ENCODE data around the gene PHLPP1.

DNA sequence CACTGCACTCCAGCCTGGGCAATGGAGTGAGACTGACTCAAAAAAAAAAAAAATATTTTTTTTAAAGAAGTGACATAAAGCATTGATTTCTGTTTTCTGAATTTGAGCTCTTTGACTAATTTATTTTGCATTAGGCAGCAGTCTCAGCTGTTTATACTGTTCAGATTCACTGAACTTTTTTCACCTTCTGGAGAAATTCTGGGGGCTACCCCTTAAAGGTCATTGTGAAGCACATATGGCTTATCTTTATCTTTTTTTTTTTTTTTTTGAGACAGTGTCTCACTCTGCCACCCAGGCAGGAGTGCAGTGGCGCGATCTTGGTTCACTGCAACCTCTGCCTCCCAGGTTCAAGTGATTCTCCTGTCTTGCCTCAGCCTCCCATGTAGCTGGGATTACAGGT, 12.9 kb downstream of the PHLPP1 start:
- TF ChIP-seq PCBP1 (IDR thresholded peaks at IDR 0.05; ENCODE audit: low read depth, low read length, poor library complexity, severe bottlenecking) (no peak), POLR2AphosphoS5 (IDR thresholded peaks at IDR 0.05; ENCODE audit: control insufficient read depth, insufficient read depth, low read depth, low read length) (no peak), POLR2G (IDR thresholded peaks at IDR 0.05; ENCODE audit: low read depth, low read length) (no peak), TCF7L2 (IDR thresholded peaks at IDR 0.05; ENCODE audit: low read depth, low read length) (no peak)
- TF ChIP-seq, protein P1, sequence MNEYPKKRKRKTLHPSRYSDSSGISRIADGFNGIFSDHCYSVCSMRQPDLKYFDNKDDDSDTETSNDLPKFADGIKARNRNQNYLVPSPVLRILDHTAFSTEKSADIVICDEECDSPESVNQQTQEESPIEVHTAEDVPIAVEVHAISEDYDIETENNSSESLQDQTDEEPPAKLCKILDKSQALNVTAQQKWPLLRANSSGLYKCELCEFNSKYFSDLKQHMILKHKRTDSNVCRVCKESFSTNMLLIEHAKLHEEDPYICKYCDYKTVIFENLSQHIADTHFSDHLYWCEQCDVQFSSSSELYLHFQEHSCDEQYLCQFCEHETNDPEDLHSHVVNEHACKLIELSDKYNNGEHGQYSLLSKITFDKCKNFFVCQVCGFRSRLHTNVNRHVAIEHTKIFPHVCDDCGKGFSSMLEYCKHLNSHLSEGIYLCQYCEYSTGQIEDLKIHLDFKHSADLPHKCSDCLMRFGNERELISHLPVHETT (CRISPR knock-in tag; conservative IDR thresholded peaks at IDR 0.05 in 1 of 2, IDR thresholded peaks at IDR 0.05 in 1 of 2) = no peak
